ENCODE measurements around the gene CD82. TPM values are rescaled to one million over a fixed set of nuclear protein-coding genes. Genes with fewer than 3 reads are reported as not detected.

Gene CD82
- total and polyA plus RNA-seq, 12 donors: 2.3 to 53.4 (median 17.8) TPM

GRCh38 chr11:44580701-44581100 lies 15.2 kb downstream of the CD82 start:
- no peak for DNase-seq
- 84 to 97% (median 95%) methylated on average over 2 of the region's 2 CpGs for WGBS, 4 donors
- Histone ChIP-seq H3K27ac (no peak overlapping the region), H3K9me3 (replicated peaks in 1 of 3) (no peaks in the 10 kb centered on the region), H3K27me3 (no peaks in the 10 kb centered on the region), H3K4me1 (replicated peaks in 1 of 2) (no peaks in the 10 kb centered on the region), H3K36me3 (replicated peaks in 1 of 2) (no peaks in the 10 kb centered on the region), H3K4me3 (no peak overlapping the region)
- TF ChIP-seq CTCF (IDR thresholded peaks at IDR 0.05) (no peak), POLR2A (IDR thresholded peaks at IDR 0.05) (no peak)
- intact Hi-C loops (cut with DNase I): no loop called here

GRCh38 chr11:44581246-44581645 lies 15.8 kb downstream of the CD82 start:
- TF ChIP-seq POLR2A (IDR thresholded peaks at IDR 0.05) (no peak), CTCF (IDR thresholded peaks at IDR 0.05) (no peak)
- no peaks in the 10 kb centered on the region for H3K36me3 ChIP-seq (replicated peaks in 1 of 2)
- DNase-seq: no peak
- H3K4me3 ChIP-seq: no peak overlapping the region
- H3K27ac ChIP-seq: no peak overlapping the region
- H3K9me3 ChIP-seq (replicated peaks in 1 of 3): no peaks in the 10 kb centered on the region
- H3K4me1 ChIP-seq (replicated peaks in 1 of 2): no peaks in the 10 kb centered on the region
- WGBS, 4 donors: 89 to 97% (median 91%) methylated on average over 3 of the region's 3 CpGs
- intact Hi-C loops (cut with DNase I): no loop called here
- H3K27me3 ChIP-seq: no peaks in the 10 kb centered on the region

GRCh38 chr11:44582641-44583352 lies 17.3 kb downstream of the CD82 start:
- no peak overlapping the region for H3K27ac ChIP-seq
- TF ChIP-seq CTCF (IDR thresholded peaks at IDR 0.05): no peak
- no peak for TF ChIP-seq POLR2A (IDR thresholded peaks at IDR 0.05)
- H3K4me1 ChIP-seq (replicated peaks in 1 of 2): no peaks in the 10 kb centered on the region
- H3K27me3 ChIP-seq: no peaks in the 10 kb centered on the region
- no peaks in the 10 kb centered on the region for H3K36me3 ChIP-seq (replicated peaks in 1 of 2)
- no peak for DNase-seq
- no peak overlapping the region for H3K4me3 ChIP-seq
- no peaks in the 10 kb centered on the region for H3K9me3 ChIP-seq (replicated peaks in 1 of 3)
- whole genome bisulfite sequencing, 4 donors: 78 to 89% (median 86%) methylated on average over 3 of the region's 3 CpGs
- intact Hi-C loops (cut with DNase I): no loop called here

GRCh38 chr11:44583353-44583669 lies 17.8 kb downstream of the CD82 start:
- no peak overlapping the region for H3K4me3 ChIP-seq
- H3K36me3 ChIP-seq (replicated peaks in 1 of 2): no peaks in the 10 kb centered on the region
- WGBS, 4 donors: 92 to 97% (median 94%) methylated on average over 2 of the region's 2 CpGs
- DNase-seq: no peak
- H3K27ac ChIP-seq: no peak overlapping the region
- intact Hi-C loops (cut with DNase I): no loop called here
- no peak for TF ChIP-seq POLR2A (IDR thresholded peaks at IDR 0.05)
- no peak for TF ChIP-seq CTCF (IDR thresholded peaks at IDR 0.05)
- H3K4me1 ChIP-seq (replicated peaks in 1 of 2): no peaks in the 10 kb centered on the region
- H3K9me3 ChIP-seq (replicated peaks in 1 of 3): no peaks in the 10 kb centered on the region
- H3K27me3 ChIP-seq: no peaks in the 10 kb centered on the region
